ENCODE results near the gene SCRT2. TPM values are rescaled to one million over a fixed set of nuclear protein-coding genes. Genes with fewer than 3 reads are reported as not detected.

The SCRT2 gene
- total RNA-seq, 1 donor from 2014 or later: not detected

DNA sequence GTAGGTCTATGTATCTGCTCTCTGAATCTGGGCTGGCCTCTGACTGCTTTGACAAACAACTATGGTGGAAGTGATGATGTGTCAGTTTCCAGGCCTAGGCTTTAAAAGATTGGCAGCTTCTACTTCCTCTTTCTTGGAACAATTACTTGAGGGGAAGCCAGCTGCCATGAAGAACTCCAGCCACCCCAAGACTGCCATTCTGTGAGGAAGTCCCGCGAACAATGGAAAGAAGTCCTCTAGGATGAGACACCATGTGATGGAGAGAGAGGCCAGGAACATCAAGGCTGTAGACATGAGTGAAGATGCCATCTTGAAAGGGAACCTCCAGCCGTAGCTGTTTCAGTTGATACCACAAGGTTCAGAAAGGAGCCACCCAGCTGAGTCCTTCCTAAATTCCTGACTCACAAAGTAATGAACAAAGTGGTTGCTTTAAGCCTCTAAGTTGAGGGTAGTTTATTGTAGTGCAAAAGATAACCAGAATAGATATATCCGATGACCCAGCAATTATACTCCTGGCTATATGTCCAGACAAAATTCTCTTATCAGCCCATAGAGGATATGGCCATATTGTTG is 50.2 kb downstream of the SCRT2 start:
- no peak for TF ChIP-seq CTCF (IDR thresholded peaks at IDR 0.05; ENCODE audit: unreplicated experiment)
- Mint-ChIP-seq H3K27me3 (ENCODE audit: unreplicated experiment) (peaks cover 5% of the 10 kb centered on the region), H3K9me3 (ENCODE audit: unreplicated experiment) (no peaks in the 10 kb centered on the region), H3K36me3 (ENCODE audit: low read depth, unreplicated experiment) (no peaks in the 10 kb centered on the region), H3K4me1 (ENCODE audit: unreplicated experiment) (peaks cover 30% of the 10 kb centered on the region), H3K27ac (ENCODE audit: unreplicated experiment) (peak overlapping the region; percentile 2), H3K4me3 (ENCODE audit: unreplicated experiment) (no peak overlapping the region)
- no peak for DNase-seq (ENCODE audit: low spot score)

DNA sequence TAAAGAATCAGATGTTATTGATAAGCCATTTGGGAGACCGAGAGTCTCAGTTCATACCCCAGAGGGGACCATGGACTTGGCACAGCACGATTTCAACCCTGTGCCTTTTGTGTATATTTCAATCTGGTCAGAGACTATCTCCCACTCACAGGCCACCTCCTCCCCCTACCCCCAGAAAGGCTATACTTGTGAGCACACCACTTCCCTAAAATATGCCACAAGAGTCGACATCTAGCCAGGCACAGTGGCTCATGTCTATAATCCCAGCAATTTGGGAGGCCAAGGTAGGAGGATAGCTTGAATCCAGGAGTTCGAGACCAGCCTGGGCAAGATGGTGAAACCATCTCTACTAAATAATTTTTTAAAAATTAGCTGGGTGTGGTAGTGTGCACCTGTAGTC is 51.9 kb downstream of the SCRT2 start:
- Mint-ChIP-seq H3K27me3 (ENCODE audit: unreplicated experiment) (peaks cover 7% of the 10 kb centered on the region), H3K27ac (ENCODE audit: unreplicated experiment) (no peak overlapping the region), H3K9me3 (ENCODE audit: unreplicated experiment) (no peaks in the 10 kb centered on the region), H3K4me3 (ENCODE audit: unreplicated experiment) (no peak overlapping the region), H3K36me3 (ENCODE audit: low read depth, unreplicated experiment) (peaks cover 3% of the 10 kb centered on the region), H3K4me1 (ENCODE audit: unreplicated experiment) (peaks cover 30% of the 10 kb centered on the region)
- DNase-seq (ENCODE audit: low spot score): no peak
- no peak for TF ChIP-seq CTCF (IDR thresholded peaks at IDR 0.05; ENCODE audit: unreplicated experiment)

DNA sequence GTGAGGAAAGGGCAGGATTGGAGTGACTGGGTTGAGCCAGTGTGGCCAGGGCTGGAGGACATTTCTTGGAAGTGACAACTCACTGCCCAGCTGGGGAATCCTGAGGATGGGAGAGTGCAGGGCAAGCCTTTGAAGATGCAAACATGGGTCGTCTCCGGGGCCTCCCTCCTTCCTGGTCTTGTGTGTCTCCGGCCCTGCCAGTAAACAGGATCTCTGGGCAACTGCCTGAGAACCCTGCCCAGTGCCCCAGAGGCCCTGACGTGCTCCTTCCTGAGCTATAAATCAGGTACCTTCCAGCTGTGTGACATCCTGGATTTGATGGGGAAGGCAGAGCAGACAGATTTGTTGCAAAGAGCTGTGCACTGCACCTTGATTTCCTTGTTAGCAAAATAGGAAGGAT is 52.6 kb downstream of the SCRT2 start:
- no peak for TF ChIP-seq CTCF (IDR thresholded peaks at IDR 0.05; ENCODE audit: unreplicated experiment)
- no peak overlapping the region for H3K4me3 Mint-ChIP-seq (ENCODE audit: unreplicated experiment)
- H3K27ac Mint-ChIP-seq (ENCODE audit: unreplicated experiment): no peak overlapping the region
- peaks cover 7% of the 10 kb centered on the region for H3K27me3 Mint-ChIP-seq (ENCODE audit: unreplicated experiment)
- DNase-seq (ENCODE audit: low spot score): no peak
- peaks cover 3% of the 10 kb centered on the region for H3K36me3 Mint-ChIP-seq (ENCODE audit: low read depth, unreplicated experiment)
- H3K4me1 Mint-ChIP-seq (ENCODE audit: unreplicated experiment): peaks cover 30% of the 10 kb centered on the region
- H3K9me3 Mint-ChIP-seq (ENCODE audit: unreplicated experiment): no peaks in the 10 kb centered on the region

DNA sequence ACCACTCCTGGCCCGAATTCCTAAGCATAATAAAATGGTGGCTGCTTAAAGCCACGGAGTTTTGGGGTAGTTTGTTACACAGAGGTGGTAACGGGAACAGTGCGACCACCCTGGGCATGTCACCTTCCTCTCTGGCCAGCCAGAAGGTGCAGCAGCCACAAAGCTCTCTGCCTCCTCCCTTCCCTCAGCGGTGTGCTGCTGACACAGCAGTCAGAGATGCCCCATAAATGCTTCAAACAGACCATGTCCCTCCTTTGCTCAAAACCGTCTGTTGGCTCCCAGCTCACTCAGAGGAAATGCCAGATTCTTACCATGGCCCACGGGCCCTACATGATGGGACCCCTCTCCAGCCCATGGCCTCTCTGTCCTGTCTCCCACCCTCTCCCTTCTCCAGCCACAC is 53.4 kb downstream of the SCRT2 start:
- Mint-ChIP-seq H3K27ac (ENCODE audit: unreplicated experiment) (peak overlapping the region; percentile 50), H3K9me3 (ENCODE audit: unreplicated experiment) (no peaks in the 10 kb centered on the region), H3K27me3 (ENCODE audit: unreplicated experiment) (peaks cover 6% of the 10 kb centered on the region), H3K4me1 (ENCODE audit: unreplicated experiment) (peaks cover 30% of the 10 kb centered on the region), H3K4me3 (ENCODE audit: unreplicated experiment) (no peak overlapping the region), H3K36me3 (ENCODE audit: low read depth, unreplicated experiment) (peaks cover 3% of the 10 kb centered on the region)
- DNase-seq (ENCODE audit: low spot score): no peak
- TF ChIP-seq CTCF (IDR thresholded peaks at IDR 0.05; ENCODE audit: unreplicated experiment): no peak

DNA sequence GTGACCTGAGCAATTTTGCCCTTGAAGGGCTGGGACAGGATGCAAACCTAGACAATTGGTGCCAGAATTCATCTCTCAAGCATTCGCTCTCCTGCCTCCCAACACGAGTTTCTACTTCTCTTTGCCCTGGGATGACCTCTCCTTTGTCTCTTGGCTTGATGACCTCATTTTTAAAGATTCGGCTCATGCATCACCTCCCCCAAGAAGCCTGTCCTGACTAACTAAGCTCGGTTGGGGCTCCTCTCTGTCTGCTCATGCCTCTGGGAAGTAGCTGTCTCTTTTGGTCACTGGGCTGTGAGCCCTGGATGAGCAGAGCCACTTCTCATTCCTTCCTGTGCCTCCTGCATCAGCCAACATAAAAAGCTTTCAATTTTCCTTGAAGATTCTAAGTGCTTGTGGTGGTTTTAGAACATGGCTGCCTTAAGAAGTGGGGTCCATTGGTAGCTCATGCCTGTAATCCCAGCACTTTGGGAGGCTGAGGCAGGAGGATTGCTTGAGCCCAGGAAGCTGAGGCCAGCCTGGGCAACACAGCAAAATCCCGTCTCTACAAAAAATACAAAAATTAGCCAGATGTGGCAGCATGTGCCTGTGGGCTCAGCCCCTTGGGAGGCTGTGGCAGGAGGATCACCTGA is 54.4 kb downstream of the SCRT2 start:
- H3K36me3 Mint-ChIP-seq (ENCODE audit: low read depth, unreplicated experiment): peaks cover 3% of the 10 kb centered on the region
- H3K4me3 Mint-ChIP-seq (ENCODE audit: unreplicated experiment): no peak overlapping the region
- H3K27me3 Mint-ChIP-seq (ENCODE audit: unreplicated experiment): peaks cover 6% of the 10 kb centered on the region
- H3K9me3 Mint-ChIP-seq (ENCODE audit: unreplicated experiment): no peaks in the 10 kb centered on the region
- TF ChIP-seq CTCF (IDR thresholded peaks at IDR 0.05; ENCODE audit: unreplicated experiment): no peak
- H3K27ac Mint-ChIP-seq (ENCODE audit: unreplicated experiment): peak overlapping the region; percentile 31
- no peak for DNase-seq (ENCODE audit: low spot score)
- H3K4me1 Mint-ChIP-seq (ENCODE audit: unreplicated experiment): peaks cover 30% of the 10 kb centered on the region
